K562 (cell line): Measurements from ENCODE around the gene ZNF48. TPM values are rescaled to one million over a fixed set of nuclear protein-coding genes. Genes with fewer than 3 reads are reported as not detected.

Source experiments
- BCOR ChIP-seq: fragments of 450-650 bp; IDR thresholded peaks from 2 replicates; pipeline ENCODE4 v1.6.1; 2016
- BRCA1 ChIP-seq, 2 experiments: fragments of 450-650 bp in 1 of 2; sonication (generic) in 1 of 2; formaldehyde crosslinking in 1 of 2; IDR thresholded peaks; 2 replicates each; pipeline versions ENCODE4 v1.5.0 to v1.6.1; 2017 to 2020; ENCODE audit warnings: mild to moderate bottlenecking in 1 of 2, missing genetic modification reagents in 1 of 2
- CCNT2 ChIP-seq: IDR thresholded peaks from 2 replicates; pipeline ENCODE4 v1.6.1; 2011; ENCODE audit warnings: borderline replicate concordance, low read depth, mild to moderate bottlenecking, moderate library complexity, mixed read lengths, low read length; ENCODE audit not compliant: insufficient read length; ENCODE audit errors: extremely low read depth
- ETV1 ChIP-seq: fragments of 450-650 bp; conservative IDR thresholded peaks from 2 replicates; pipeline ENCODE4 v1.6.1; 2016; ENCODE audit warnings: missing genetic modification characterization, control low read depth, low read depth, missing compliant biosample characterization
- FOXP1 ChIP-seq: sonication (generic); formaldehyde crosslinking; IDR thresholded peaks from 2 replicates; pipeline ENCODE4 v1.8.0; 2022; ENCODE audit warnings: mild to moderate bottlenecking, missing genetic modification reagents
- GTF3C2 ChIP-seq: IDR thresholded peaks from 3 replicates; pipeline ENCODE4 v1.6.1; 2011; ENCODE audit warnings: borderline replicate concordance, mild to moderate bottlenecking, moderate library complexity; ENCODE audit not compliant: insufficient read length; ENCODE audit errors: extremely low read depth
- HEY1 ChIP-seq: fragments of 250-450 bp; sonication (Bioruptor Pico); IDR thresholded peaks from 2 replicates; pipeline ENCODE4 v1.5.0; 2020; ENCODE audit warnings: mild to moderate bottlenecking, moderate library complexity, borderline replicate concordance
- NUFIP1 ChIP-seq: fragments of 450-650 bp; IDR thresholded peaks from 2 replicates; pipeline ENCODE4 v1.6.1; 2018; ENCODE audit not compliant: partially characterized antibody
- RUNX1 ChIP-seq: sonication (generic); IDR thresholded peaks from 2 replicates; pipeline ENCODE4 v1.6.1; 2016; ENCODE audit warnings: antibody characterized with exemption, low read depth
- SNIP1 ChIP-seq: fragments of 450-650 bp; IDR thresholded peaks from 2 replicates; pipeline ENCODE4 v1.7.1; 2017; ENCODE audit warnings: low read depth, mild to moderate bottlenecking
- TBL1XR1 ChIP-seq, 2 experiments: IDR thresholded peaks; 2 replicates each; pipeline ENCODE4 v1.6.1; 2012; ENCODE audit warnings: improper control_type of control experiment in 2 of 2, low read length in 2 of 2, mild to moderate bottlenecking in 1 of 2
- ZBTB17 ChIP-seq: fragments of 450-650 bp; formaldehyde crosslinking; IDR thresholded peaks from 2 replicates; pipeline ENCODE4 v1.4.0; 2020; ENCODE audit warnings: mild to moderate bottlenecking
- ZBTB40 ChIP-seq, 2 experiments: fragments of 450-650 bp in 1 of 2; sonication (generic) in 1 of 2; formaldehyde crosslinking in 1 of 2; IDR thresholded peaks; 2 replicates each; pipeline versions ENCODE4 v1.7.1 to v1.9.0; 2016 to 2022; ENCODE audit warnings: inconsistent platforms in 1 of 2, mild to moderate bottlenecking in 1 of 2, missing genetic modification reagents in 1 of 2
- ZNF146 ChIP-seq: IDR thresholded peaks from one replicate; pipeline ENCODE4 v1.6.1; 2018; ENCODE audit warnings: missing compliant biosample characterization; ENCODE audit not compliant: unreplicated experiment
- ZNF408 ChIP-seq: fragments of 250-450 bp; sonication (Bioruptor Pico); IDR thresholded peaks from 2 replicates; pipeline ENCODE4 v1.4.0; 2020; ENCODE audit warnings: low read depth, mild to moderate bottlenecking, moderate library complexity
- ZNF445 ChIP-seq: fragments of 250-450 bp; sonication (Bioruptor Pico); IDR thresholded peaks from 2 replicates; pipeline ENCODE4 v1.4.0; 2020; ENCODE audit warnings: low read depth, mild to moderate bottlenecking, moderate library complexity
- polyA plus RNA-seq, 8 experiments: library from polyadenylated mRNA; depleted of rRNA in 4 of 8; stranded (reverse) in 5 of 8; unstranded in 3 of 8; fragments of >200 nt; fragmentation: Nextera tagmentation in 2 of 8; fragmentation: Illumina TruSeq in 1 of 8; extraction: Ambion mirVana in 2 of 8; extraction: Trizol in 1 of 8; gene quantifications; 2 replicates each; pipeline versions ENCODE4 v1.2.1 to v1.2.3, GENCODE V29; 2011 to 2014; ENCODE audit warnings: inconsistent platforms in 1 of 8, missing spikeins in 1 of 8
- total RNA-seq, 7 experiments: library from RNA; depleted of rRNA in 6 of 7; stranded (reverse); fragments of >200 nt in 6 of 7; fragmentation: Illumina TruSeq in 2 of 7; extraction: Trizol in 2 of 7; gene quantifications; 2 replicates each; pipeline versions ENCODE4 v1.2.1 to v1.2.3, GENCODE V29; 2011 to 2021; ENCODE audit warnings: low replicate concordance in 1 of 7

The ZNF48 gene
- total and polyA plus RNA-seq, 9 of the 15 experiments (the other 6 are each of a cell fraction or from before 2014, with no cell fraction given): 0.38 to 11.6 (median 4.7) TPM

GRCh38 chr16:30407102-30407803 lies 12.0 kb downstream of the ZNF48 start, which contains the start of gene ZNF771 (continued):
- peak; percentile 86 for TF ChIP-seq CCNT2
- no peak for TF ChIP-seq SNIP1
- 0 out of 2 replicates have a peak, but pooled peaks have one; percentile 39 for TF ChIP-seq FOXP1 (CRISPR knock-in tag)
- no peak for TF ChIP-seq ETV1 (tag)
- no peak for TF ChIP-seq HEY1 (CRISPR knock-in tag)
- no peak for TF ChIP-seq BRCA1 (IDR thresholded peaks at IDR 0.05)
- no peak for TF ChIP-seq BRCA1 (CRISPR knock-in tag; IDR thresholded peaks at IDR 0.05)
- TF ChIP-seq RUNX1: no peak
- no peak for TF ChIP-seq ZNF445 (CRISPR knock-in tag)
- TF ChIP-seq NUFIP1: no peak
- TF ChIP-seq BCOR: no peak; the same call in none of the 2 replicates
- no peak for TF ChIP-seq TBL1XR1 (IDR thresholded peaks at IDR 0.05; ENCODE audit: low read length in 2 of 2)
- no peak for TF ChIP-seq GTF3C2
- no peak for TF ChIP-seq ZBTB17 (CRISPR knock-in tag)
- TF ChIP-seq ZNF146 (CRISPR knock-in tag): no peak
- TF ChIP-seq ZBTB40 (IDR thresholded peaks at IDR 0.05): no peak
- TF ChIP-seq ZBTB40 (CRISPR knock-in tag; IDR thresholded peaks at IDR 0.05): no peak
- no peak for TF ChIP-seq ZNF408 (CRISPR knock-in tag)
